GM23248 (cell line): ENCODE measurements around the gene GGT7. TPM values are rescaled to one million over a fixed set of nuclear protein-coding genes. Genes with fewer than 3 reads are reported as not detected.
"Not testable (repeated sequence)": the region's sequence is repeated elsewhere in the genome, so short reads cannot be mapped to it uniquely, and the experiment has no call there.

Source experiments
- DNase-seq: peaks from one replicate; pipeline ENCODE4 v3.0.0-alpha.2; 2015
- H2AFZ ChIP-seq: fragments of 200-600 bp; sonication (generic); 2 replicates; pipeline ENCODE4 v1.6.1; 2016; ENCODE audit warnings: antibody characterized with exemption
- H3F3A ChIP-seq: fragments of 200-600 bp; sonication (generic); 2 replicates; pipeline ENCODE4 v1.6.1; 2016; ENCODE audit warnings: mild to moderate bottlenecking, antibody characterized with exemption, mixed run types; ENCODE audit not compliant: insufficient read depth
- H3K27ac ChIP-seq: fragments of 200-600 bp; sonication (generic); 2 replicates; pipeline ENCODE4 v1.5.1; 2016; ENCODE audit warnings: mild to moderate bottlenecking
- H3K27me3 ChIP-seq: fragments of 200-600 bp; sonication (generic); replicated peaks from 2 replicates; pipeline ENCODE4 v1.6.1; 2016; ENCODE audit warnings: mild to moderate bottlenecking; ENCODE audit not compliant: insufficient read depth
- H3K36me3 ChIP-seq: fragments of 200-600 bp; sonication (generic); 2 replicates; pipeline ENCODE4 v1.6.1; 2016; ENCODE audit warnings: low read depth, mild to moderate bottlenecking
- H3K4me1 ChIP-seq: fragments of 200-600 bp; sonication (generic); 2 replicates; pipeline ENCODE4 v1.6.1; 2016; ENCODE audit warnings: mild to moderate bottlenecking; ENCODE audit not compliant: insufficient read depth
- H3K4me2 ChIP-seq: fragments of 200-600 bp; sonication (generic); one replicate; pipeline ENCODE4 v1.6.1; 2016; ENCODE audit warnings: mild to moderate bottlenecking; ENCODE audit not compliant: unreplicated experiment
- H3K4me3 ChIP-seq: fragments of 200-600 bp; sonication (generic); 2 replicates; pipeline ENCODE4 v1.5.1; 2016; ENCODE audit warnings: mild to moderate bottlenecking
- H3K79me2 ChIP-seq: fragments of 200-600 bp; sonication (generic); 2 replicates; pipeline ENCODE4 v1.6.1; 2016; ENCODE audit warnings: mild to moderate bottlenecking; ENCODE audit not compliant: insufficient read depth
- H3K9ac ChIP-seq: fragments of 200-600 bp; sonication (generic); 2 replicates; pipeline ENCODE4 v1.6.1; 2016; ENCODE audit warnings: mild to moderate bottlenecking
- H3K9me2 ChIP-seq: fragments of 200-600 bp; sonication (generic); 2 replicates; pipeline ENCODE4 v1.6.1; 2016; ENCODE audit warnings: mixed run types, mild to moderate bottlenecking, moderate library complexity; ENCODE audit not compliant: insufficient read depth
- H3K9me3 ChIP-seq: fragments of 200-600 bp; sonication (generic); one replicate; pipeline ENCODE4 v1.6.1; 2017; ENCODE audit warnings: low read depth
- H4K20me1 ChIP-seq: fragments of 200-600 bp; sonication (generic); 2 replicates; pipeline ENCODE4 v1.6.0; 2016; ENCODE audit not compliant: insufficient read depth
- EZH2 ChIP-seq: fragments of 200-600 bp; sonication (generic); IDR thresholded peaks from 2 replicates; pipeline ENCODE4 v1.6.1; 2018; ENCODE audit warnings: antibody characterized with exemption, mild to moderate bottlenecking; ENCODE audit not compliant: insufficient read depth, poor library complexity, severe bottlenecking
- EZH2phosphoT487 ChIP-seq: fragments of 200-600 bp; sonication (generic); IDR thresholded peaks from 2 replicates; pipeline ENCODE4 v1.6.1; 2018; ENCODE audit warnings: antibody characterized with exemption, moderate library complexity, mild to moderate bottlenecking, low read depth; ENCODE audit not compliant: insufficient read depth
- WGBS, 2 experiments: methylation state at CpG; one replicate each; pipeline ENCODE4 v1.1.6; 2015 to 2017; ENCODE audit warnings: low lambda C conversion rate in 2 of 2, low coverage in 1 of 2; ENCODE audit errors: missing lambda C conversion rate in 2 of 2; 5-methylcytosine and 5-hydroxymethylcytosine counted together
- in situ Hi-C: fragments of 300-500 bp; cut with MboI; formaldehyde crosslinking; loops from 2 replicates; pipeline ENCODE4 v1.15.0; 2020
- polyA plus RNA-seq: library from polyadenylated mRNA; unstranded; fragments of >200 nt; fragmentation: Nextera tagmentation; extraction: Ambion mirVana; gene quantifications from 2 replicates; pipeline ENCODE4 v1.2.1, GENCODE V29; 2016
- total RNA-seq: library from RNA; depleted of rRNA; stranded (reverse); fragments of >200 nt; shearing (Covaris generic); gene quantifications from 2 replicates; pipeline ENCODE4 v1.2.3, GENCODE V29; 2014

GGT7 gene
- total and polyA plus RNA-seq, 2 experiments from 2014 or later = 9.2 to 20.4 TPM

GRCh38 chr20:34884260-34884659 lies 11.6 kb upstream of the GGT7 start:
- no peak overlapping the region for H3K4me2 ChIP-seq
- WGBS, 2 experiments = 58% methylated on average over 1 of the region's 1 CpG
- H3K27me3 ChIP-seq = no peaks in the 10 kb centered on the region
- peaks cover 18% of the 10 kb centered on the region; the same call in 1 of the 2 replicates for H3K36me3 ChIP-seq
- DNase-seq = no peak
- in situ Hi-C loops = no loop called here
- no peaks in the 10 kb centered on the region; the same call in 1 of the 2 replicates for H3K79me2 ChIP-seq
- TF ChIP-seq EZH2phosphoT487 = no peak
- no peak for TF ChIP-seq EZH2
- no peaks in the 10 kb centered on the region for H3K9me3 ChIP-seq
- no peak overlapping the region for H3K4me3 ChIP-seq
- no peak overlapping the region for H2AFZ ChIP-seq
- no peak overlapping the region for H3K9ac ChIP-seq
- H4K20me1 ChIP-seq = no peaks in the 10 kb centered on the region
- no peak overlapping the region for H3K27ac ChIP-seq
- no peaks in the 10 kb centered on the region for H3F3A ChIP-seq
- no peaks in the 10 kb centered on the region for H3K9me2 ChIP-seq
- no peaks in the 10 kb centered on the region for H3K4me1 ChIP-seq

DNA sequence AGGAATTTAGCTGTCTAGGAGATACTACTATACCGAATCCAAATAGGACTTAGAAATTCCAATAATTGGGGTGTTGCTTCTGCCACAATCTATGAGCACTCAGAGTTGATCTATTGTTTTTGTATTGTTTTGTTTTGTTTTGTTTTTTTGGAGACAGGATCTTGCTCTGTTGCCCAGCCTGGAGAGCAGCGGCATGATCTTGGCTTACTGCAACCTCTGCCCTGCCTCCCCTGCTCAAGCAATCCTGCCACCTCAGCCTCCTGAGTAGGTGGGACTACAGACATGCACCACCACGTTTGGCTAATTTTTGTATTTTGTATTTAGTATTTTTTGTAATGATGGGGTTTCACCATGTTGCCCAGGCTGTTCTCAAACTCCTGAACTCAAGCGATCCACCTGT lies 11.2 kb upstream of the GGT7 start:
- DNase-seq = no peak
- Histone ChIP-seq H3K9me2 (no peaks in the 10 kb centered on the region), H3K4me3 (no peak overlapping the region), H3K4me1 (no peaks in the 10 kb centered on the region), H3K4me2 (no peak overlapping the region), H3K9ac (no peak overlapping the region), H3K9me3 (no peaks in the 10 kb centered on the region), H2AFZ (no peak overlapping the region), H3K36me3 (peaks cover 18% of the 10 kb centered on the region; the same call in 1 of the 2 replicates), H3K27me3 (no peaks in the 10 kb centered on the region), H3K79me2 (no peaks in the 10 kb centered on the region; the same call in 1 of the 2 replicates), H4K20me1 (no peaks in the 10 kb centered on the region), H3K27ac (no peak overlapping the region), H3F3A (no peaks in the 10 kb centered on the region)
- 84 to 86% methylated on average over 4 of the region's 4 CpGs for WGBS, 2 experiments
- TF ChIP-seq EZH2 = no peak
- in situ Hi-C loops = no loop called here

- in situ Hi-C loops = no loop called here
- no peaks in the 10 kb centered on the region for H3K4me1 ChIP-seq
- no peak overlapping the region for H3K4me2 ChIP-seq
- no peaks in the 10 kb centered on the region for H3K9me2 ChIP-seq
- no peaks in the 10 kb centered on the region for H3K27me3 ChIP-seq
- no peak overlapping the region for H2AFZ ChIP-seq
- H3K4me3 ChIP-seq = no peak overlapping the region
- DNase-seq = no peak
- H3K79me2 ChIP-seq = peaks cover 4% of the 10 kb centered on the region
- H4K20me1 ChIP-seq = no peaks in the 10 kb centered on the region
- H3K9me3 ChIP-seq = no peaks in the 10 kb centered on the region
- no peak overlapping the region for H3K9ac ChIP-seq
- H3K36me3 ChIP-seq = peaks cover 18% of the 10 kb centered on the region; the same call in 1 of the 2 replicates
- TF ChIP-seq EZH2phosphoT487 = no peak
- TF ChIP-seq EZH2 = no peak
- no peaks in the 10 kb centered on the region for H3F3A ChIP-seq
- H3K27ac ChIP-seq = no peak overlapping the region
Measured at GRCh38 chr20:34883087-34883688, 10.5 kb upstream of the GGT7 start.

- Histone ChIP-seq H3K27ac (no peak overlapping the region), H3K4me1 (no peaks in the 10 kb centered on the region), H3K9me2 (no peaks in the 10 kb centered on the region), H4K20me1 (no peaks in the 10 kb centered on the region), H3K4me3 (no peak overlapping the region), H2AFZ (no peak overlapping the region), H3K9me3 (no peaks in the 10 kb centered on the region), H3F3A (no peaks in the 10 kb centered on the region), H3K27me3 (no peaks in the 10 kb centered on the region), H3K9ac (no peak overlapping the region), H3K4me2 (no peak overlapping the region), H3K36me3 (peaks cover 18% of the 10 kb centered on the region; the same call in 1 of the 2 replicates), H3K79me2 (peaks cover 16% of the 10 kb centered on the region)
- DNase-seq = no peak
- 65 to 66% methylated on average over 2 of the region's 2 CpGs for WGBS, 2 experiments
- in situ Hi-C loops = no loop called here
- TF ChIP-seq EZH2 (no peak), EZH2phosphoT487 (no peak)
Measured at GRCh38 chr20:34881689-34882088, 9.0 kb upstream of the GGT7 start.

DNA sequence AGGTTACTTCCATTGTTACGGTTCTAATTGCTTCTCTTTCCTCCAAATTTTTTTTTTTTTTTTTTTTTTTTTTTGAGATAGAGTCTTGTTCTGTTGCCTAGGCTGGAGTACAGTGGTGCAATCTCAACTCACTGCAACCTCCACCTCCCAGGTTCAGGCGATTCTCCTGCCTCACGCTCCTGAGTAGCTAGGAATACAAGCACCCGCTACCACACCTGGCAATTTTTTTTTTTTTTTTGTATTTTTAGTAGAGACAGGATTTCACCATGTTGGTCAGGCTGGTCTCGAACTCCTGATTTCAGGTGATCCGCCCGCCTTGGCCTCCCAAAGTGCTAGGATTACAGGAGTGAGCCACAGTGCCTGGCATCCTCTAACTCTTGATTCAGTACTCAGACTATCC lies 8.3 kb upstream of the GGT7 start:
- not testable (repeated sequence) for H3K4me3 ChIP-seq
- H3K79me2 ChIP-seq = peaks cover 16% of the 10 kb centered on the region

More for the DNA sequence above, 8.3 kb upstream of the GGT7 start:
- H3K27me3 ChIP-seq, in situ Hi-C loops, H2AFZ ChIP-seq, H3K4me1 ChIP-seq, H3K4me2 ChIP-seq, H3K9ac ChIP-seq, H3F3A ChIP-seq, H4K20me1 ChIP-seq, H3K27ac ChIP-seq, H3K9me3 ChIP-seq, H3K9me2 ChIP-seq, DNase-seq: not testable (repeated sequence)
- WGBS, 2 experiments = 91 to 95% methylated on average over 6 to 7 of the region's 7 CpGs
- H3K36me3 ChIP-seq = peaks cover 18% of the 10 kb centered on the region; the same call in 1 of the 2 replicates
